HUDEP-2 (cell line): Measurements from ENCODE around the gene QRFPR.
"Not testable (repeated sequence)": the region's sequence is repeated elsewhere in the genome, so short reads cannot be mapped to it uniquely, and the experiment has no call there.

ENCODE experiments used
- DNase-seq, 76 experiments: peaks; one replicate each; lab custom pipeline; 2025; ENCODE audit not compliant: unreplicated experiment in 76 of 76; lab: John Stamatoyannopoulos, UW

QRFPR gene

GRCh38 chr4:121340247-121340646, 40.6 kb downstream of the QRFPR start:
- DNase-seq: no peak

- DNase-seq: no peak
Measured at GRCh38 chr4:121339824-121340223, 41.0 kb downstream of the QRFPR start.

- no peak for DNase-seq
Measured at GRCh38 chr4:121339307-121339706, 41.5 kb downstream of the QRFPR start.

- no peak for DNase-seq
Measured at GRCh38 chr4:121338518-121338917, 42.3 kb downstream of the QRFPR start.

- DNase-seq: no peak
Measured at GRCh38 chr4:121336706-121337105, 44.1 kb downstream of the QRFPR start.

GRCh38 chr4:121330180-121330665, 50.6 kb downstream of the QRFPR start:
- no peak for DNase-seq

- DNase-seq: no peak
Measured at GRCh38 chr4:121326597-121326996, 54.2 kb downstream of the QRFPR start.

- no peak for DNase-seq
Measured at GRCh38 chr4:121324331-121324730, 56.5 kb downstream of the QRFPR start.

- DNase-seq: no peak
Measured at GRCh38 chr4:121321466-121321865, 59.4 kb downstream of the QRFPR start.

GRCh38 chr4:121316091-121316490, 64.7 kb downstream of the QRFPR start:
- DNase-seq: no peak

- not testable (repeated sequence) for DNase-seq
Measured at GRCh38 chr4:121313430-121313829, 67.4 kb downstream of the QRFPR start.

- no peak for DNase-seq
Measured at GRCh38 chr4:121308828-121309227, 72.0 kb downstream of the QRFPR start.

GRCh38 chr4:121308328-121308663, 72.5 kb downstream of the QRFPR start:
- no peak for DNase-seq

GRCh38 chr4:121307445-121308327, 73.1 kb downstream of the QRFPR start:
- DNase-seq: peak in 25 of 76 experiments; percentile 0 to 57 (median 11)

- DNase-seq: peak in 1 of 76 experiments; percentile 5
Measured at GRCh38 chr4:121306931-121307330, 73.9 kb downstream of the QRFPR start.

GRCh38 chr4:121304893-121305292, 75.9 kb downstream of the QRFPR start:
- no peak for DNase-seq

- no peak for DNase-seq
Measured at GRCh38 chr4:121299367-121299766, 81.5 kb downstream of the QRFPR start.

- DNase-seq: no peak
Measured at GRCh38 chr4:121283319-121283718, 97.5 kb downstream of the QRFPR start.

- DNase-seq: no peak
Measured at GRCh38 chr4:121280425-121280824, 100.4 kb downstream of the QRFPR start.

GRCh38 chr4:121278811-121279368, 101.9 kb downstream of the QRFPR start:
- no peak for DNase-seq
